Measurements from ENCODE around the gene CRIM1.

The CRIM1 gene

GRCh38 chr2:36433311-36434217 lies 78.0 kb downstream of the CRIM1 start:
- TF ChIP-seq MAX (IDR thresholded peaks at IDR 0.05) (no peak), CEBPB (IDR thresholded peaks at IDR 0.05) (0 out of 2 replicates have a peak, but pooled peaks have one; percentile 32), NFIC (IDR thresholded peaks at IDR 0.05) (no peak; the same call in 1 of the 2 replicates)

GRCh38 chr2:36438449-36438977 lies 82.9 kb downstream of the CRIM1 start:
- TF ChIP-seq MAX (IDR thresholded peaks at IDR 0.05) (no peak), EP300 (IDR thresholded peaks at IDR 0.05; ENCODE audit: borderline replicate concordance) (no peak), EGR1 (IDR thresholded peaks at IDR 0.05) (no peak), NFIC (IDR thresholded peaks at IDR 0.05) (no peak), RAD21 (IDR thresholded peaks at IDR 0.05; ENCODE audit: low read depth) (no peak), FOXM1 (IDR thresholded peaks at IDR 0.05; ENCODE audit: borderline replicate concordance, low read depth) (no peak), USF1 (IDR thresholded peaks at IDR 0.05) (no peak), REST (IDR thresholded peaks at IDR 0.05; ENCODE audit: low read depth) (no peak), YY1 (IDR thresholded peaks at IDR 0.05; ENCODE audit: low read depth) (no peak), ZBTB7A (IDR thresholded peaks at IDR 0.05; ENCODE audit: low read depth) (no peak), CREB1 (IDR thresholded peaks at IDR 0.05; ENCODE audit: low read depth) (no peak), TAF1 (IDR thresholded peaks at IDR 0.05; ENCODE audit: low read depth) (no peak), TEAD4 (IDR thresholded peaks at IDR 0.05) (no peak), CEBPB (IDR thresholded peaks at IDR 0.05) (no peak), TCF12 (IDR thresholded peaks at IDR 0.05; ENCODE audit: low read depth) (no peak)

GRCh38 chr2:36439084-36439483 lies 83.5 kb downstream of the CRIM1 start:
- TF ChIP-seq EGR1 (IDR thresholded peaks at IDR 0.05) = no peak
- no peak for TF ChIP-seq TAF1 (IDR thresholded peaks at IDR 0.05; ENCODE audit: low read depth)
- TF ChIP-seq EP300 (IDR thresholded peaks at IDR 0.05; ENCODE audit: borderline replicate concordance) = no peak
- no peak for TF ChIP-seq TCF12 (IDR thresholded peaks at IDR 0.05; ENCODE audit: low read depth)
- no peak for TF ChIP-seq CREB1 (IDR thresholded peaks at IDR 0.05; ENCODE audit: low read depth)
- TF ChIP-seq RAD21 (IDR thresholded peaks at IDR 0.05; ENCODE audit: low read depth) = no peak
- TF ChIP-seq USF1 (IDR thresholded peaks at IDR 0.05) = no peak
- TF ChIP-seq CEBPB (IDR thresholded peaks at IDR 0.05) = no peak
- no peak for TF ChIP-seq ZBTB7A (IDR thresholded peaks at IDR 0.05; ENCODE audit: low read depth)
- TF ChIP-seq YY1 (IDR thresholded peaks at IDR 0.05; ENCODE audit: low read depth) = no peak
- TF ChIP-seq FOXM1 (IDR thresholded peaks at IDR 0.05; ENCODE audit: borderline replicate concordance, low read depth) = no peak
- no peak for TF ChIP-seq TEAD4 (IDR thresholded peaks at IDR 0.05)
- no peak for TF ChIP-seq REST (IDR thresholded peaks at IDR 0.05; ENCODE audit: low read depth)

GRCh38 chr2:36441065-36441625 lies 85.6 kb downstream of the CRIM1 start:
- TF ChIP-seq NFIC (IDR thresholded peaks at IDR 0.05) (no peak), REST (IDR thresholded peaks at IDR 0.05; ENCODE audit: low read depth) (no peak), RAD21 (IDR thresholded peaks at IDR 0.05; ENCODE audit: low read depth) (no peak), EGR1 (IDR thresholded peaks at IDR 0.05) (no peak), FOXM1 (IDR thresholded peaks at IDR 0.05; ENCODE audit: borderline replicate concordance, low read depth) (no peak), EP300 (IDR thresholded peaks at IDR 0.05; ENCODE audit: borderline replicate concordance) (no peak), YY1 (IDR thresholded peaks at IDR 0.05; ENCODE audit: low read depth) (no peak), USF1 (IDR thresholded peaks at IDR 0.05) (no peak), CEBPB (IDR thresholded peaks at IDR 0.05) (no peak), TAF1 (IDR thresholded peaks at IDR 0.05; ENCODE audit: low read depth) (no peak), TEAD4 (IDR thresholded peaks at IDR 0.05) (no peak), MAX (IDR thresholded peaks at IDR 0.05) (no peak), TCF12 (IDR thresholded peaks at IDR 0.05; ENCODE audit: low read depth) (no peak), CREB1 (IDR thresholded peaks at IDR 0.05; ENCODE audit: low read depth) (no peak), ZBTB7A (IDR thresholded peaks at IDR 0.05; ENCODE audit: low read depth) (no peak)
